ENCODE measurements around the gene SNAPC4.

DNA sequence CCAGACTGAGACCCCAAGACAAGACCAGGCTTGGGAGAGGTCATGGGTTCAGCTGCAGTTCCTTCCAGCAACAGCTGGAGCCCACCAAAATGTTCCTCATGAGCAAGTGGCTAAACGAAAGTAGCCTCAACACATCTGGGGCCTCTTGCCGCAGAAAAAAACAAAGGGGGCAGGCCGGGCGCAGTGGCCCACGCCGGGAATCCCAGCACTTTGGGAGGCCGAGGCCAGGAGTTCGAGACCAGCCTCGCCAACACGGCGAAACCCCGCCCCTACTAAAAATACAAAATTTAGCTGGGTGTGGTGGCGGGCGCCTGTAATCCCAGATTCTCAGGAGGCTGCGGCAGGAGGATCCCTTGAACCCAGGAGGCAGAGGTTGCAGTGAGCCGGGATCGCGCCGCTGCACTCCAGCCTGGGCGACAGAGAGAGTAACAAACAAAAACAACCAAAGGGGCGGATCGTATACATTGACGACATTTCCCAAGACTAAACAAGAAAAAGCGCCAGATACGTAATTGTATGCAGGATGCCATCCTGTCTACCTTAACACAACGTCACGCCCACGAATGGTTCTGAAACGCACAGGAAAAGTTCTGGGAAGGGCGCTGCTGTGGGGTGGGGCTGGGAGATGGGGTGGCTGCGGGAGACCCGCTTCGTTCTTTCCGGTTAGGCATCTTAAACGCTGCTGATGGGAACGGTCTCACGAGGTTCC is 38.0 kb upstream of the SNAPC4 start:
- TF ChIP-seq, protein P1, sequence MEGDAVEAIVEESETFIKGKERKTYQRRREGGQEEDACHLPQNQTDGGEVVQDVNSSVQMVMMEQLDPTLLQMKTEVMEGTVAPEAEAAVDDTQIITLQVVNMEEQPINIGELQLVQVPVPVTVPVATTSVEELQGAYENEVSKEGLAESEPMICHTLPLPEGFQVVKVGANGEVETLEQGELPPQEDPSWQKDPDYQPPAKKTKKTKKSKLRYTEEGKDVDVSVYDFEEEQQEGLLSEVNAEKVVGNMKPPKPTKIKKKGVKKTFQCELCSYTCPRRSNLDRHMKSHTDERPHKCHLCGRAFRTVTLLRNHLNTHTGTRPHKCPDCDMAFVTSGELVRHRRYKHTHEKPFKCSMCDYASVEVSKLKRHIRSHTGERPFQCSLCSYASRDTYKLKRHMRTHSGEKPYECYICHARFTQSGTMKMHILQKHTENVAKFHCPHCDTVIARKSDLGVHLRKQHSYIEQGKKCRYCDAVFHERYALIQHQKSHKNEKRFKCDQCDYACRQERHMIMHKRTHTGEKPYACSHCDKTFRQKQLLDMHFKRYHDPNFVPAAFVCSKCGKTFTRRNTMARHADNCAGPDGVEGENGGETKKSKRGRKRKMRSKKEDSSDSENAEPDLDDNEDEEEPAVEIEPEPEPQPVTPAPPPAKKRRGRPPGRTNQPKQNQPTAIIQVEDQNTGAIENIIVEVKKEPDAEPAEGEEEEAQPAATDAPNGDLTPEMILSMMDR (IDR thresholded peaks at IDR 0.05; ENCODE audit: insufficient read depth, low read length, poor library complexity, severe bottlenecking), result no peak
- no peak for TF ChIP-seq EZH2phosphoT487 (conservative IDR thresholded peaks at IDR 0.05; ENCODE audit: low read length)
